ENCODE data around the gene TPSAB1.

DNA sequence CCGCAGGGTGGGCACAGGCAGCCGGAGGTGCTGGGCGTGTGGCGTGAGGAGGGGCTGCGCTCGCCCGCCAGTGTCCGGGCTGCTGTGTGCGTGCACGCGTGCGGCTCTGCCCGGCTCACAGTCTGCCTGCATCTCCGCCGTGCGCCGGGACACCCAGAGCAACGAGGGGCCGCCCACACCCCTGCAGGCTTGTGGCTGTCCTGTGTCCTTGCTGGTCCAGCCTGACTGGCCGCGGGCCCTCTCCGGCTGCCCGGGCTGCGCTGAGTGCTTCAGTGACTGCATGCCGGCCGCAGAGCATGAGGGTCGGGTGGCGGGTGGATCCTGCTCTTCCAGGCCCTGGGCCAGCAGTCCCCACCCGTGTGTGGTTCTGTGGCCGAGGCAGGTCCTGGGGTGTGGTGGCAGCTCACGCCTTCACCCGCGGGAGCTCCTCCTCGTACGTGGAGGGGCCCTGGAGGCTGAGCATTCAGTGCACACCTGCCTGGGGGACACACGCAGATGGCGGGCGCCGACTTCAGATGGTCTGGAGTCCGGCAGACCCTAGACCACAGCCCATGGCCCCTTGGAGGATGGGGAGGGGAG lies 27.8 kb upstream of the TPSAB1 start:
- TF ChIP-seq POLR2AphosphoS5 (IDR thresholded peaks at IDR 0.05; ENCODE audit: low read depth, low read length): no peak
- TF ChIP-seq, protein P1, sequence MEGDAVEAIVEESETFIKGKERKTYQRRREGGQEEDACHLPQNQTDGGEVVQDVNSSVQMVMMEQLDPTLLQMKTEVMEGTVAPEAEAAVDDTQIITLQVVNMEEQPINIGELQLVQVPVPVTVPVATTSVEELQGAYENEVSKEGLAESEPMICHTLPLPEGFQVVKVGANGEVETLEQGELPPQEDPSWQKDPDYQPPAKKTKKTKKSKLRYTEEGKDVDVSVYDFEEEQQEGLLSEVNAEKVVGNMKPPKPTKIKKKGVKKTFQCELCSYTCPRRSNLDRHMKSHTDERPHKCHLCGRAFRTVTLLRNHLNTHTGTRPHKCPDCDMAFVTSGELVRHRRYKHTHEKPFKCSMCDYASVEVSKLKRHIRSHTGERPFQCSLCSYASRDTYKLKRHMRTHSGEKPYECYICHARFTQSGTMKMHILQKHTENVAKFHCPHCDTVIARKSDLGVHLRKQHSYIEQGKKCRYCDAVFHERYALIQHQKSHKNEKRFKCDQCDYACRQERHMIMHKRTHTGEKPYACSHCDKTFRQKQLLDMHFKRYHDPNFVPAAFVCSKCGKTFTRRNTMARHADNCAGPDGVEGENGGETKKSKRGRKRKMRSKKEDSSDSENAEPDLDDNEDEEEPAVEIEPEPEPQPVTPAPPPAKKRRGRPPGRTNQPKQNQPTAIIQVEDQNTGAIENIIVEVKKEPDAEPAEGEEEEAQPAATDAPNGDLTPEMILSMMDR (IDR thresholded peaks at IDR 0.05): no peak
- TF ChIP-seq, protein P2, sequence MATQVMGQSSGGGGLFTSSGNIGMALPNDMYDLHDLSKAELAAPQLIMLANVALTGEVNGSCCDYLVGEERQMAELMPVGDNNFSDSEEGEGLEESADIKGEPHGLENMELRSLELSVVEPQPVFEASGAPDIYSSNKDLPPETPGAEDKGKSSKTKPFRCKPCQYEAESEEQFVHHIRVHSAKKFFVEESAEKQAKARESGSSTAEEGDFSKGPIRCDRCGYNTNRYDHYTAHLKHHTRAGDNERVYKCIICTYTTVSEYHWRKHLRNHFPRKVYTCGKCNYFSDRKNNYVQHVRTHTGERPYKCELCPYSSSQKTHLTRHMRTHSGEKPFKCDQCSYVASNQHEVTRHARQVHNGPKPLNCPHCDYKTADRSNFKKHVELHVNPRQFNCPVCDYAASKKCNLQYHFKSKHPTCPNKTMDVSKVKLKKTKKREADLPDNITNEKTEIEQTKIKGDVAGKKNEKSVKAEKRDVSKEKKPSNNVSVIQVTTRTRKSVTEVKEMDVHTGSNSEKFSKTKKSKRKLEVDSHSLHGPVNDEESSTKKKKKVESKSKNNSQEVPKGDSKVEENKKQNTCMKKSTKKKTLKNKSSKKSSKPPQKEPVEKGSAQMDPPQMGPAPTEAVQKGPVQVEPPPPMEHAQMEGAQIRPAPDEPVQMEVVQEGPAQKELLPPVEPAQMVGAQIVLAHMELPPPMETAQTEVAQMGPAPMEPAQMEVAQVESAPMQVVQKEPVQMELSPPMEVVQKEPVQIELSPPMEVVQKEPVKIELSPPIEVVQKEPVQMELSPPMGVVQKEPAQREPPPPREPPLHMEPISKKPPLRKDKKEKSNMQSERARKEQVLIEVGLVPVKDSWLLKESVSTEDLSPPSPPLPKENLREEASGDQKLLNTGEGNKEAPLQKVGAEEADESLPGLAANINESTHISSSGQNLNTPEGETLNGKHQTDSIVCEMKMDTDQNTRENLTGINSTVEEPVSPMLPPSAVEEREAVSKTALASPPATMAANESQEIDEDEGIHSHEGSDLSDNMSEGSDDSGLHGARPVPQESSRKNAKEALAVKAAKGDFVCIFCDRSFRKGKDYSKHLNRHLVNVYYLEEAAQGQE (IDR thresholded peaks at IDR 0.05; ENCODE audit: insufficient read depth in 1 of 2, low read depth in 2 of 2, low read length in 1 of 2): no peak
